HepG2 (cell line): Measurements from ENCODE around the gene GARS1. TPM values are rescaled to one million over a fixed set of nuclear protein-coding genes. Genes with fewer than 3 reads are reported as not detected.
A peak's percentile ranks its signal among the peaks of the same experiment; 100 is the strongest.

Source experiments
- ATAC-seq: fragments of 200-7000 bp; cut with Tn5 transposase; 3 replicates; pipeline ENCODE4 v1.9.1; 2020; ENCODE audit warnings: mild to moderate bottlenecking, moderate library complexity
- BruUV-seq: library from RNA; stranded (reverse); fragments of 400-500 nt; replicated peaks from 2 replicates; lab custom pipeline; 2021; lab: Mats Ljungman, UMichigan
- CTCF ChIA-PET: fragments of 300-600 bp; formaldehyde crosslinking; extraction: SDS; loops from one replicate; lab custom pipeline; 2021; ENCODE audit warnings: low total read pairs, inconsistent platforms, low intra/inter-chr PET ratio; lab: Yijun Ruan, JAX
- POLR2A ChIA-PET: fragments of 350-600 bp; sonication (Branson Sonifier 250); formaldehyde crosslinking; loops from one replicate; lab custom pipeline; 2020; ENCODE audit warnings: antibody characterized with exemption, inconsistent platforms; lab: Yijun Ruan, JAX
- DNase-seq: peaks from one replicate; pipeline ENCODE4 v3.0.0-alpha.2; 2015; ENCODE audit warnings: low spot score
- FAIRE-seq: peaks from 3 replicates; lab custom pipeline; 2011; peaks lifted over from hg19 to GRCh38; lab: Jason Lieb, UNC
- H2AFZ ChIP-seq: one replicate; pipeline ENCODE4 v1.6.1; 2011; ENCODE audit warnings: low read length, inconsistent platforms
- H3K27ac ChIP-seq: fragments of 300-600 bp; 3 replicates; pipeline ENCODE4 v1.8.0; 2011; ENCODE audit warnings: mixed run types, mild to moderate bottlenecking, mixed read lengths, low read length, inconsistent platforms; ENCODE audit not compliant: insufficient read depth; ENCODE audit errors: extremely low read length
- H3K27me3 ChIP-seq, 2 experiments: fragments of 200-600 bp in 1 of 2; 2 replicates in 1 of 2; 3 replicates in 1 of 2; pipeline versions ENCODE4 v1.6.0 to v1.8.0; 2011; ENCODE audit warnings: low read length in 2 of 2, mild to moderate bottlenecking in 2 of 2, moderate library complexity in 2 of 2, inconsistent platforms in 1 of 2; ENCODE audit not compliant: insufficient read depth in 2 of 2, control insufficient read depth in 1 of 2
- H3K36me3 ChIP-seq, 2 experiments: fragments of 200-600 bp in 1 of 2; replicated peaks in 1 of 2; 2 replicates in 1 of 2; 3 replicates in 1 of 2; pipeline versions ENCODE4 v1.5.1 to v1.8.0; 2011; ENCODE audit warnings: low read length in 2 of 2, inconsistent platforms in 1 of 2; ENCODE audit not compliant: insufficient read depth in 2 of 2, control insufficient read depth in 1 of 2
- H3K4me1 ChIP-seq: 2 replicates; pipeline ENCODE4 v1.5.1; 2012; ENCODE audit warnings: low read length, inconsistent platforms; ENCODE audit not compliant: insufficient read depth
- H3K4me2 ChIP-seq: 2 replicates; pipeline ENCODE4 v1.6.0; 2011; ENCODE audit warnings: low read depth, low read length, inconsistent platforms
- H3K4me3 ChIP-seq, 3 experiments: fragments of 200-600 bp in 1 of 3; sonication (generic), shearing (Covaris generic) in 1 of 3; replicated peaks in 1 of 3; 2 replicates each; pipeline ENCODE4 v1.5.1; 2011 to 2016; ENCODE audit warnings: low read length in 3 of 3, inconsistent platforms in 2 of 3, low read depth in 2 of 3, mild to moderate bottlenecking in 2 of 3, control low read depth in 1 of 3, mixed read lengths in 1 of 3; ENCODE audit not compliant: insufficient read depth in 1 of 3
- H3K79me2 ChIP-seq: one replicate; pipeline ENCODE4 v1.6.1; 2011; ENCODE audit warnings: low read length, inconsistent platforms; ENCODE audit not compliant: insufficient read depth
- H3K9ac ChIP-seq: 2 replicates; pipeline ENCODE4 v1.6.0; 2011; ENCODE audit warnings: mild to moderate bottlenecking, low read depth, low read length, inconsistent platforms; ENCODE audit not compliant: insufficient read depth
- H3K9me3 ChIP-seq: 2 replicates; pipeline ENCODE4 v1.5.1; 2012; ENCODE audit warnings: mild to moderate bottlenecking, low read length
- H4K20me1 ChIP-seq: 2 replicates; pipeline ENCODE4 v1.6.0; 2011; ENCODE audit warnings: inconsistent platforms, mild to moderate bottlenecking, low read length, moderate library complexity; ENCODE audit not compliant: insufficient read depth
- AHDC1 ChIP-seq: sonication (generic); formaldehyde crosslinking; IDR thresholded peaks from 2 replicates; pipeline ENCODE4 v1.5.1; 2020; ENCODE audit warnings: mild to moderate bottlenecking, missing genetic modification reagents, borderline replicate concordance
- GTF3A ChIP-seq: sonication (generic); formaldehyde crosslinking; conservative IDR thresholded peaks from 2 replicates; pipeline ENCODE4 v1.4.0; 2020; ENCODE audit warnings: mild to moderate bottlenecking, missing genetic modification reagents
- HOXA9 ChIP-seq: sonication (generic); formaldehyde crosslinking; IDR thresholded peaks from 2 replicates; pipeline ENCODE4 v1.8.1; 2022; ENCODE audit warnings: missing genetic modification reagents, mild to moderate bottlenecking, moderate library complexity, borderline replicate concordance
- KMT2A ChIP-seq: sonication (generic); formaldehyde crosslinking; IDR thresholded peaks from 2 replicates; pipeline ENCODE4 v1.4.0; 2020; ENCODE audit warnings: missing genetic modification reagents
- NFKB2 ChIP-seq: sonication (generic); formaldehyde crosslinking; IDR thresholded peaks from 2 replicates; pipeline ENCODE4 v1.4.0; 2020; ENCODE audit warnings: missing genetic modification reagents, borderline replicate concordance
- SMARCE1 ChIP-seq: fragments of 450-650 bp; IDR thresholded peaks from 2 replicates; pipeline ENCODE4 v1.6.1; 2017; ENCODE audit warnings: borderline replicate concordance
- SRSF1 ChIP-seq: fragments of 200-400 bp; formaldehyde crosslinking; optimal IDR thresholded peaks from 2 replicates; pipeline ENCODE3; 2017; ENCODE audit warnings: mild to moderate bottlenecking, low read depth, low read length, moderate library complexity
- YY1 ChIP-seq: IDR thresholded peaks from 2 replicates; pipeline ENCODE4 v1.6.1; 2011; ENCODE audit warnings: low read length, low read depth, moderate library complexity, mild to moderate bottlenecking; ENCODE audit not compliant: insufficient read depth, insufficient replicate concordance
- ZFX ChIP-seq: sonication (generic); formaldehyde crosslinking; IDR thresholded peaks from 2 replicates; pipeline ENCODE4 v1.4.0; 2020; ENCODE audit warnings: mild to moderate bottlenecking, low read depth, missing genetic modification reagents, moderate library complexity
- ZNF556 ChIP-seq: sonication (generic); formaldehyde crosslinking; IDR thresholded peaks from 2 replicates; pipeline ENCODE4 v1.4.0; 2020; ENCODE audit warnings: mild to moderate bottlenecking, missing genetic modification reagents, borderline replicate concordance
- ZNF576 ChIP-seq: sonication (generic); formaldehyde crosslinking; IDR thresholded peaks from 2 replicates; pipeline ENCODE4 v1.4.0; 2020; ENCODE audit warnings: mild to moderate bottlenecking, missing genetic modification reagents
- ZNF629 ChIP-seq: sonication (generic); formaldehyde crosslinking; conservative IDR thresholded peaks from 2 replicates; pipeline ENCODE4 v1.5.0; 2020; ENCODE audit warnings: missing genetic modification reagents
- ZNF713 ChIP-seq: sonication (generic); formaldehyde crosslinking; IDR thresholded peaks from 2 replicates; pipeline ENCODE4 v1.4.0; 2020; ENCODE audit warnings: mild to moderate bottlenecking, missing genetic modification reagents
- WGBS: methylation state at CpG from one replicate; pipeline ENCODE4 v1.1.6; 2017; ENCODE audit warnings: low lambda C conversion rate; 5-methylcytosine and 5-hydroxymethylcytosine counted together
- in situ Hi-C: cut with HindIII; loops from 2 replicates; pipeline ENCODE4 v1.10.0; 2017; ENCODE audit warnings: low pct_unique_long_range_greater_than_20kb; ENCODE audit not compliant: extremely low pct_ligation_motif_present
- intact Hi-C: fragments of 100-400 bp; cut with micrococcal nuclease; formaldehyde crosslinking; loops from one replicate; pipeline ENCODE4 v1.10.0; 2022; ENCODE audit not compliant: unreplicated experiment
- polyA plus RNA-seq, 8 experiments: library from polyadenylated mRNA; depleted of rRNA in 3 of 8; stranded (reverse) in 7 of 8; unstranded in 1 of 8; fragments of >200 nt; fragmentation: Illumina TruSeq in 4 of 8; extraction: Trizol in 4 of 8; gene quantifications; 2 replicates each; pipeline versions ENCODE4 v1.2.1 to v1.2.3, GENCODE V29; 2011 to 2016; ENCODE audit warnings: low read depth in 4 of 8, missing spikeins in 1 of 8, mixed read lengths in 1 of 8; ENCODE audit not compliant: insufficient read depth in 1 of 8
- total RNA-seq, 5 experiments: library from RNA; depleted of rRNA; stranded (reverse); fragments of >200 nt; fragmentation: Illumina TruSeq; extraction: Trizol; gene quantifications; 2 replicates each; pipeline ENCODE4 v1.2.3, GENCODE V29; 2016; ENCODE audit warnings: low read depth in 1 of 5
- TF ChIP-seq, protein P1 (sequence below): sonication (generic); formaldehyde crosslinking; IDR thresholded peaks from 2 replicates; pipeline ENCODE4 v1.5.1; 2020; ENCODE audit warnings: missing genetic modification reagents, mild to moderate bottlenecking, borderline replicate concordance

The GARS1 gene
- total and polyA plus RNA-seq, 2 of the 13 experiments (the other 11 are each of a cell fraction or from before 2014, with no cell fraction given) = 140 to 460 TPM

GRCh38 chr7:30594048-30594539, 584 bp upstream of the GARS1 start:
- Histone ChIP-seq H3K4me1 (peaks cover 32% of the 10 kb centered on the region), H3K36me3 (peaks cover 0 to 7% of the 10 kb centered on the region in 2 experiments; a peak in 2 of 5 replicates), H4K20me1 (peaks cover 24% of the 10 kb centered on the region), H3K4me2 (peak overlapping the region; percentile 95), H3K27me3 (no peaks in the 10 kb centered on the region; a peak in 1 of 5 replicates), H3K9me3 (no peaks in the 10 kb centered on the region), H2AFZ (peak overlapping the region; percentile 87), H3K4me3 (peak overlapping the region; percentile 92 to 97 (median 95)), H3K79me2 (peaks cover 47% of the 10 kb centered on the region), H3K27ac (peak overlapping the region; percentile 95), H3K9ac (peak overlapping the region; percentile 96)
- intact Hi-C loops = no loop called here
- CTCF ChIA-PET = no interaction called here
- 1% methylated on average over 12 of the region's 12 CpGs for WGBS
- BruUV-seq = TSS peak; percentile 80
- in situ Hi-C loops = no loop called here
- FAIRE-seq = no peak
- peak; percentile 60 for DNase-seq
- ATAC-seq = peak; percentile 63
- POLR2A ChIA-PET = interaction anchor here (1.0 to 1.4 kb wide), 4 partner anchors 8 to 607 kb away, joined by 3 to 4 read pairs (median 4); partner anchors contain the start of gene NOD1
- peak; percentile 0; the same call in 1 of the 2 replicates for TF ChIP-seq HOXA9 (CRISPR knock-in tag)
- TF ChIP-seq GTF3A = peak; percentile 62; the same call in 1 of the 2 replicates
- 0 out of 2 replicates have a peak, but pooled peaks have one; percentile 16 for TF ChIP-seq ZNF556 (CRISPR knock-in tag)
- TF ChIP-seq NFKB2 (CRISPR knock-in tag) = no peak
- TF ChIP-seq ZNF713 = no peak
- TF ChIP-seq ZFX (CRISPR knock-in tag) = peak; percentile 80
- no peak for TF ChIP-seq KMT2A (CRISPR knock-in tag)
- no peak for TF ChIP-seq ZNF576 (CRISPR knock-in tag)
- TF ChIP-seq, protein P1, sequence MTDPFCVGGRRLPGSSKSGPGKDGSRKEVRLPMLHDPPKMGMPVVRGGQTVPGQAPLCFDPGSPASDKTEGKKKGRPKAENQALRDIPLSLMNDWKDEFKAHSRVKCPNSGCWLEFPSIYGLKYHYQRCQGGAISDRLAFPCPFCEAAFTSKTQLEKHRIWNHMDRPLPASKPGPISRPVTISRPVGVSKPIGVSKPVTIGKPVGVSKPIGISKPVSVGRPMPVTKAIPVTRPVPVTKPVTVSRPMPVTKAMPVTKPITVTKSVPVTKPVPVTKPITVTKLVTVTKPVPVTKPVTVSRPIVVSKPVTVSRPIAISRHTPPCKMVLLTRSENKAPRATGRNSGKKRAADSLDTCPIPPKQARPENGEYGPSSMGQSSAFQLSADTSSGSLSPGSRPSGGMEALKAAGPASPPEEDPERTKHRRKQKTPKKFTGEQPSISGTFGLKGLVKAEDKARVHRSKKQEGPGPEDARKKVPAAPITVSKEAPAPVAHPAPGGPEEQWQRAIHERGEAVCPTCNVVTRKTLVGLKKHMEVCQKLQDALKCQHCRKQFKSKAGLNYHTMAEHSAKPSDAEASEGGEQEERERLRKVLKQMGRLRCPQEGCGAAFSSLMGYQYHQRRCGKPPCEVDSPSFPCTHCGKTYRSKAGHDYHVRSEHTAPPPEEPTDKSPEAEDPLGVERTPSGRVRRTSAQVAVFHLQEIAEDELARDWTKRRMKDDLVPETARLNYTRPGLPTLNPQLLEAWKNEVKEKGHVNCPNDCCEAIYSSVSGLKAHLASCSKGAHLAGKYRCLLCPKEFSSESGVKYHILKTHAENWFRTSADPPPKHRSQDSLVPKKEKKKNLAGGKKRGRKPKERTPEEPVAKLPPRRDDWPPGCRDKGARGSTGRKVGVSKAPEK (CRISPR knock-in tag) = 0 out of 2 replicates have a peak, but pooled peaks have one; percentile 10
- TF ChIP-seq AHDC1 (CRISPR knock-in tag) = 0 out of 2 replicates have a peak, but pooled peaks have one; percentile 12
- TF ChIP-seq YY1 = peak; percentile 43
- TF ChIP-seq SMARCE1 = no peak
- peak; percentile 55 for TF ChIP-seq ZNF629
- TF ChIP-seq SRSF1 = peak; percentile 7
